HG03571 (cell line): ENCODE results near the gene SORCS3.

Experiments
- ATAC-seq: cut with Tn5 transposase; IDR thresholded peaks from one replicate; pipeline ENCODE4 v1.9.1; 2021; ENCODE audit not compliant: unreplicated experiment

Gene SORCS3

GRCh38 chr10:104989880-104990279 lies 348.8 kb downstream of the SORCS3 start:
- ATAC-seq = no peak

DNA sequence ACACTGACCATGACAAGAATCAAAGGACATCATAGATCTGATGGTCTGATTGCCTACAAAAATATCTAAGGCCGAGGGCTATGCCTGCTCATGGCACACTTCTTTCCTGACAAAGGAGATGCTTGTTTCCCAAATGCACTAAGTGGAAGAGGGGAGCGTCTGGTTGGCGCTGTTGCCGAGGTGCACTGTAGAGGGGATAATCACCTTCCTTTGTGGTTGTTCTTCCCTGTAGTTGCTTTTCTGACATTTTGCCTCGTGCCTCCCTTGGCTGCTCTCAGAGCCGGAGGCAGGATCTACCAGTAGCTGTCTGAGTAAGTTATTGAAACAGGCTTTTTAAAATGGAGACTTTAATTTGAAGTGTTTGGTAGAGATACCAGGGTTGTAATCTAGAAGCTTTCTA lies 352.0 kb downstream of the SORCS3 start:
- no peak for ATAC-seq

- ATAC-seq = no peak
These were observed 360.2 kb downstream of the SORCS3 start for GRCh38 chr10:105001269-105001668.

DNA sequence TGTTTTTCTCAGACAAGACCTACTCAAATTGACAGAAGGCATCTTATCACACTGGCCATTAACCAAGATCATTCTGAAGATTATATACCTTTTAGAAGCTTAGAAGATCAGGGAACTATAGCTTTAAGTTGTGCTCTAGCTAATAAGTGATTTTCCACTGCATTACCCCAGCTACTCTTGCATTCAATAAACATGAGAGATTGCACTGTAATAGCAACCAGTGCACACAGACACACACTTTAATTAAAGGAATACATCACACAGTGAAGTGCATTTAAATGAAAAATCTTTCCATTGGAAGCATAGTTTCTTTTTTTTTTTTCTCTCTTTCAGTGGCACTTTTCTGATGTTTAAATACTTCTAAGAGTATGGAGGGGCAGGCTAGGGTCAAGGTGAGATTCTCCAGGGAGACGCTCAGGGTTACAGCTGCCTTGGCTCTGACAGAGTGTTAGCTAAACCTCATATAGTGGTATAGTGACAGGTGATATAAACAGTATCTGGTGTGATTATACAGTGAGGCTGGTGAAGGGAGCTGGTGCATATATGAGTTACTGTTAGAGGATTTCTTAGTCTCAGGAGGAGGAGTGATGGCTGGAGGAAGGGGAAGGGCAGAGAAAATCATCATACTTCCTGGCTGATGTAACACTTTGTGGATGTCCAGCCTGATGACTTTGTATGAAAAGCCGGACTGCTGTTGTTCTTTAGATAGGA lies 369.5 kb downstream of the SORCS3 start:
- no peak for ATAC-seq

DNA sequence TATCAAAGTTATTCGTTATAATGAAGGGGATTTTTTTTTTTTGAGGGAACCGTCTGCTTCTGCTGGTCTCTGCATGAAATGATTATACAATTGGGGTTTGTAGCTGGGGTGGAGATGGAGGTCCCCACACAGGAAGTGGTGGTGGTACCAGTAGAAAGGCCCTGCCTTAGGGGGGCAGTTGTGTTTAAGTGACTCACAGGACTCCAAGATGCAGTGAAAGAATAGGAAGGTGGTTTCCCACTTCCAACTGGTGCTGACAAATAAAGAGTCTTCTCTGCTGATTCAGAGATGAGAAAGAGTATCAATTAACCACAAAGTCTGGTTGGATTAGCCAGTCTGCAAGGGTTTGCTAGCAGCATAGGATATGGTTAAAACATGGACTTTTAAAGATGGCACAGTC lies 376.0 kb downstream of the SORCS3 start:
- no peak for ATAC-seq

- no peak for ATAC-seq
These were observed 376.6 kb downstream of the SORCS3 start for GRCh38 chr10:105017691-105018090.

DNA sequence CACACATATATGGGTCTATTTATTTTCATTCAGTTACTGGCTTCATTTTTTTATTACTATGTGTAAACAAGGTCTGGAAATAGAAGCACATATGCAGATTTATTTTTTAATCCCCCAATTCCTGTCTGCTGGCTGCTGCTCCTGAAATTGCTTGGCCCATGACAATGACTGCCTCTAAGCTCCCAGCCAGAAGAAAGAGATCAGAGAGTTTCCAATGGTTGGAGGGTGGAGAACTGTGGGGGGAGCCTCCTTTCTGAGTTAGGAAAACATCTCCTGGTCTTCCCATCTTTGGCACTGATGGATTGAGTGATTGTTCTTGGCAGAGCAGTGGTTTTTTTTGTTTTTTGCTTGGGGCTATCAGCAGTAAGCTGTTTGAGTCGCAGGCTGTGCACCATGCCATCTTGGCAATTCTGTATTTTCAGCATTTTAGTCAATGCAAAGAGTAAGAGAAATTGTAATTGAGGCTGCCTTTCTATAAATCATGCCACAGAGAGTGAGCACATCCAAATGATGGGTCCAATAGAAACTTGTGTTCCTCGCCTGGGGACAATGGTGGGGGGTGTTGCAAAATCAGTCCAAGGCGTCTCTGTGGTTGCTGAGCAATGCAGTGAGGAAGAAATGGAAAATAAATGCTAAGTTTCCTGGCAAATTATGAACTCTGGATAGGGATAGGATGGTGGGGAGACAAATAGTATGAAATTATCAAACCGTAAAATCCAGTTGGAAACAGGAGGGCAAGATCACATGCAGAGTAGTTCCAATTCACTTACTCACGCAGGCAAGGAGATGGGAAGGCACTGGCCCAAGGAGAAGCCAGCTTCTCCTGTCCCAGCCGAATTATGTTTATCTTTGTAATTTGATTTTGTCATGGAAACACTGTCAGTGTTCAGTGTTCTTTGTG lies 382.4 kb downstream of the SORCS3 start:
- no peak for ATAC-seq

DNA sequence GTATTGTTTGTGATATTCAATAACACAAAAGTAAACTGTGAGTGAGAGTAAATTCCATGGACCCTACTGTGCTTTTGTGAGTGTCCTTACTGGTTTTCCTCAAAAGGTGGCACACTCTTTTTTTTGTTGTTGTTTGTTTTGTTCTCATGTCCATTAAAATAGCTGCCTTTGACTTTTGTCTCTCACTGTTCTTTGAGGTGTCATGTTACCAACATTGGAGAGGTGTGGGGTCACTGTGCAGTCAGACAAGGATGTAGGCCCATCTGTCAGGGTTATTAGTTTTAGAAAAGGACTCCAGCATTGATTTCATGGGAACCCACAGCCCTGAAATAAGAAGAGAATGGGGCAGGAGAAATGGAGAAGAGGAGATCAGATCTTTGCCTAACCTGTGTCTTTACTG lies 383.1 kb downstream of the SORCS3 start:
- no peak for ATAC-seq

- no peak for ATAC-seq
These were observed 384.0 kb downstream of the SORCS3 start for GRCh38 chr10:105025092-105025491.

DNA sequence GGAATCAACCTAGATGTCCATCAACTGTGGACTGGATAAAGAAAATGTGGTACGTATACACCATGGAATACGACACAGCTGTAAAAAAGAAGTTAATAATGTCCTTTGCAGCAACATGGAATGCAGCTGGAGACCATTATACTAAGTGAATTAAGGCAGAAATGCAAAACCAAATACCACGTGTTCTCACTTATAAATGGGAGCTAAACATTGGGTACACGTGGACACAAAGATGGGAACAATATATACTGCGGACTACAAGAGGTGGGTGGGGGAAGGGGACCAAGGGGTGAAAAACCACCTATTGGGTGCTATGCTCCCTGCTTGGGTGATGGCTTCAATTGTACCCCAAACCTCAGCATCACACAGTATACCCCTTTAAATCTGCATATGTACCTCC lies 385.5 kb downstream of the SORCS3 start:
- ATAC-seq = no peak

- ATAC-seq = no peak
These were observed 388.2 kb downstream of the SORCS3 start for GRCh38 chr10:105029286-105029685.

- no peak for ATAC-seq
These were observed 395.9 kb downstream of the SORCS3 start for GRCh38 chr10:105037022-105037421.

- ATAC-seq = no peak
These were observed 400.9 kb downstream of the SORCS3 start for GRCh38 chr10:105041956-105042355.

- ATAC-seq = no peak
These were observed 401.9 kb downstream of the SORCS3 start for GRCh38 chr10:105042906-105043552.

DNA sequence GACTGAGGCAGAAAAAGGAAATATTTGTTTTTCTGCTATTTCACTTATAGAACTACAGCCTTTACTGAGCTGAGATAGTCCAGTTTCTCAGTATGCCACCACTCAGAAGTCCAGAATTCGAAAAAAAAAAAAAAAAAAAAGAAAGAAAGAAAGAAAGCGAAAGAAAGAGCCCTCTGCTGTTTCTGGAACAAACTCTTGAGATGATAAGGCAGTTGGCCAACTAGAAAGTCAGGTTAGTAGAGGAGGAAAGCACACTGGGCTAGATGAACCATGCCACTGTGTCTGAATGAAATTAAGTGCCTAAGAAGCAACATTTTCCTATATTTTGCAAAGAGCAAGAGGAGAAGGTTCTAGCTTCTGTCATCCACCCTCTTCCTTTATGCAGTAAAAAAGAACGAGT lies 403.8 kb downstream of the SORCS3 start:
- ATAC-seq = no peak

DNA sequence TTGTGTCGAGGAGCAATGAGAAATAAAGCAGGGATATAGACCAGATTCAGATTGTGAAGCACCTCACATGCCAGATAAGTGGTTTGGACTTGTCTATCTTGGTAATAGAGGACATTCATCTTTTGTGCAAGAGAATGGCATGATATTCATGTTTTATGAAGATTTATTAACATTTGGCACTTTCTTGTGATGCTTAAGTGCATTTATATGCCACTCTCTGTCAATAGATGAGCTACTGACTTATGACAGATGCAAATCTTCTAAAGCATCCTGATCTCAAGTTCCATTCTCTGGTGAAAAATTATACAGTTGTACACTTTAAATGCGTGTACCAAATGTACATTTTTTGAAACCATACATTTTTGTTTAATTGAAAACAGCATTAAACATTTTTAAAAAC lies 415.3 kb downstream of the SORCS3 start:
- ATAC-seq = no peak

- ATAC-seq = no peak
These were observed 421.9 kb downstream of the SORCS3 start for GRCh38 chr10:105062951-105063350.

- ATAC-seq = no peak
These were observed 422.7 kb downstream of the SORCS3 start for GRCh38 chr10:105063796-105064195.

DNA sequence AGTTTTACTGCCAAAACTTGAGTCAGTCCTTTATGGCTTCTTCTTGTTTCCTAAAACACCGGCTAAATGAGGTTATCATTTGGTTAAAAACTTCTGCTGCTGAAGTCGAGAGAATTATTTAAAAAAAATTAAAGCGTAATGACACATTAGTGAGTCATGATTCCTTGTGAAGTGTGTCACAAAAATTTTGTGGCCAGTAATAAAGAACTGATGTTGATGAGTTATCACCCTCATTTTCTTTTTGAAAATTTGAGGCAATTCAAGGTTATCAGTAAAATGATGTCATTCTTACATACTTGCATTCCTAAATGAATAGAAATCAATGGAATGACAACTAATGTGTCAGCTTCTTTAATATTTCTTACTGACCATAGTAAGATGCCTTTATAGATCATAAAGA lies 427.4 kb downstream of the SORCS3 start:
- ATAC-seq = no peak

DNA sequence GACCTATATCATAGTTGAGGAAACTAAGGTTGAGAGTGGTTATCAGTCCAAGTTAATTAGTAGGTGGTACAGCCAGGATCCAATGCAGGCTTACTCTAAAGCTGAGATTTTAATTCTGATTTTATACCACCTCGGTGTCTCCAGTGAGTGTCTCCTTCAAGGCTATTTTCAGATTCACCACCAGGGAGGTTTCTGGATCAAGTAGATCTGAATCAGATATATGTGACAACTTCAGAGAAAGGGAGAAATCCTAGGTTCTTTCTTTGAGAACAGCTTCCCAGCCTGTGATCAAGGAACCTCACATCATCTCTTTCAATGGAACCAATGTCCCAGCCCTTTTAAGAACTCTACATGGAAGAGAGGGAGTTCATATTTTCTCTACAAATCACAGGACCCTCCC lies 429.2 kb downstream of the SORCS3 start:
- ATAC-seq = no peak

GRCh38 chr10:105070952-105071351 lies 429.9 kb downstream of the SORCS3 start:
- no peak for ATAC-seq

DNA sequence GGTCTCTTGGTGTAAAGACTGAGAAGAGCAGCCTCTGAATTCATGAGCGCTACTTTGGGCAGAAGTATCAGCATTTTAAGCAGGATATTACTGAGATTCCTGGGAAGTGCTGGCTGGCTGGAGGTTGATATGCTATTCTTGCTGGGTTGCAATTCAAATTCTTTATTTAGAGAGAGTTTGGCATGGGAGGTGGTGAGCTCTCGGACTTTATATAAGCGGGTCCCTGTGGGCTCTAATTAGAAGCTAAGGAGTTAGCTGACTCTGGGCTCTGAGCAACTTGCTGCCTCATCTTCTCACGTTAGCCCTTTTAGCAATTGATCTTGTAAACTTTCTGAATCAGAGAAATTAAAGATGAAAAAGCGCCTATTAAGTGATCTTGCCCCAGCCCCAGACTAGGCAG lies 430.9 kb downstream of the SORCS3 start:
- no peak for ATAC-seq
